GM21390 (cell line): ENCODE measurements around the gene UQCC2.

ENCODE experiments used
- ATAC-seq: cut with Tn5 transposase; IDR thresholded peaks from one replicate; pipeline ENCODE4 v1.9.1; 2021; ENCODE audit not compliant: unreplicated experiment

Gene UQCC2

GRCh38 chr6:33711140-33712129 lies at the start of gene UQCC2:
TSS of gene UQCC2 (minus strand) at chr6:33711700. CDS start at chr6:33711686, 14 bp downstream.
- ATAC-seq, result peak; percentile 93

- ATAC-seq, result no peak
Measured at GRCh38 chr6:33759887-33760629, 48.6 kb upstream of the UQCC2 start.

GRCh38 chr6:33758815-33759216 lies 47.3 kb upstream of the UQCC2 start:
- ATAC-seq, result no peak

- ATAC-seq, result no peak
Measured at GRCh38 chr6:33757906-33758305, 46.4 kb upstream of the UQCC2 start.

- no peak for ATAC-seq
Measured at GRCh38 chr6:33757113-33757512, 45.6 kb upstream of the UQCC2 start.

- ATAC-seq, result no peak
Measured at GRCh38 chr6:33756211-33756954, 44.9 kb upstream of the UQCC2 start.

- ATAC-seq, result no peak
Measured at GRCh38 chr6:33755070-33755869, 43.8 kb upstream of the UQCC2 start.

GRCh38 chr6:33754222-33754621 lies 42.7 kb upstream of the UQCC2 start:
- ATAC-seq, result no peak

GRCh38 chr6:33752646-33753015 lies 41.1 kb upstream of the UQCC2 start:
- ATAC-seq, result no peak

- ATAC-seq, result no peak
Measured at GRCh38 chr6:33751771-33752645, 40.5 kb upstream of the UQCC2 start.

GRCh38 chr6:33750244-33750991 lies 38.9 kb upstream of the UQCC2 start:
- ATAC-seq, result no peak

GRCh38 chr6:33749401-33749800 lies 37.9 kb upstream of the UQCC2 start:
- ATAC-seq, result no peak

GRCh38 chr6:33748841-33749240 lies 37.3 kb upstream of the UQCC2 start:
- no peak for ATAC-seq

- ATAC-seq, result no peak
Measured at GRCh38 chr6:33747823-33748222, 36.3 kb upstream of the UQCC2 start.

GRCh38 chr6:33746651-33747100 lies 35.2 kb upstream of the UQCC2 start, which contains the start of gene IP6K3:
TSS of gene IP6K3 (minus strand) at chr6:33746905. CDS start at chr6:33735476, 11,429 bp downstream.
- no peak for ATAC-seq

GRCh38 chr6:33746036-33746600 lies 34.6 kb upstream of the UQCC2 start:
- no peak for ATAC-seq

- ATAC-seq, result no peak
Measured at GRCh38 chr6:33745548-33745947, 34.0 kb upstream of the UQCC2 start.

GRCh38 chr6:33744895-33745546 lies 33.5 kb upstream of the UQCC2 start:
- ATAC-seq, result no peak
